NCI-H1436 (cell line): ENCODE results near the gene ERBB4.

Source experiments
- DNase-seq: peaks from one replicate; lab custom pipeline; 2025; lab: John Stamatoyannopoulos, UW

The ERBB4 gene

GRCh38 chr2:211903961-211904360, 634.6 kb downstream of the ERBB4 start:
- no peak for DNase-seq

- DNase-seq, result no peak
Measured at GRCh38 chr2:211901226-211901846, 637.3 kb downstream of the ERBB4 start.

GRCh38 chr2:211900518-211900917, 638.1 kb downstream of the ERBB4 start:
- no peak for DNase-seq

- no peak for DNase-seq
Measured at GRCh38 chr2:211900000-211900399, 638.6 kb downstream of the ERBB4 start.

GRCh38 chr2:211898702-211899101, 639.9 kb downstream of the ERBB4 start:
- DNase-seq, result no peak

- no peak for DNase-seq
Measured at GRCh38 chr2:211881449-211881848, 657.2 kb downstream of the ERBB4 start.

GRCh38 chr2:211879323-211879722, 659.3 kb downstream of the ERBB4 start:
- DNase-seq, result no peak

- no peak for DNase-seq
Measured at GRCh38 chr2:211877061-211877460, 661.5 kb downstream of the ERBB4 start.

GRCh38 chr2:211875488-211875887, 663.1 kb downstream of the ERBB4 start:
- no peak for DNase-seq

- no peak for DNase-seq
Measured at GRCh38 chr2:211868996-211869533, 669.5 kb downstream of the ERBB4 start.

GRCh38 chr2:211867845-211868451, 670.7 kb downstream of the ERBB4 start:
- DNase-seq, result peak; percentile 4

GRCh38 chr2:211864328-211864727, 674.3 kb downstream of the ERBB4 start:
- no peak for DNase-seq

- DNase-seq, result peak; percentile 40
Measured at GRCh38 chr2:211860224-211860623, 678.4 kb downstream of the ERBB4 start.

- no peak for DNase-seq
Measured at GRCh38 chr2:211854832-211855231, 683.8 kb downstream of the ERBB4 start.

- no peak for DNase-seq
Measured at GRCh38 chr2:211846714-211847113, 691.9 kb downstream of the ERBB4 start.

GRCh38 chr2:211846036-211846400, 692.6 kb downstream of the ERBB4 start:
- no peak for DNase-seq

GRCh38 chr2:211845338-211846035, 693.1 kb downstream of the ERBB4 start:
- no peak for DNase-seq

GRCh38 chr2:211837706-211838105, 700.9 kb downstream of the ERBB4 start:
- no peak for DNase-seq

GRCh38 chr2:211837206-211837605, 701.4 kb downstream of the ERBB4 start:
- no peak for DNase-seq

- peak; percentile 53 for DNase-seq
Measured at GRCh38 chr2:211836409-211836808, 702.2 kb downstream of the ERBB4 start.

GRCh38 chr2:211835695-211836094, 702.9 kb downstream of the ERBB4 start:
- DNase-seq, result no peak

- DNase-seq, result no peak
Measured at GRCh38 chr2:211833582-211834279, 704.9 kb downstream of the ERBB4 start.

- DNase-seq, result no peak
Measured at GRCh38 chr2:211829725-211830124, 708.9 kb downstream of the ERBB4 start.
